K562 (cell line): ENCODE results near the gene AMFR. TPM values are rescaled to one million over a fixed set of nuclear protein-coding genes. Genes with fewer than 3 reads are reported as not detected.
A peak's percentile ranks its signal among the peaks of the same experiment; 100 is the strongest.

Experiments used
- ATAC-seq: fragments of 200-7000 bp; cut with Tn5 transposase; 3 replicates; pipeline ENCODE4 v1.9.1; 2020; ENCODE audit warnings: moderate library complexity
- BruUV-seq: library from RNA; stranded (reverse); fragments of 400-500 nt; replicated peaks from 2 replicates; lab custom pipeline; 2021; lab: Mats Ljungman, UMichigan
- CTCF ChIA-PET: fragments of 300-600 bp; formaldehyde crosslinking; extraction: SDS; loops from one replicate; lab custom pipeline; 2021; ENCODE audit warnings: low intra/inter-chr PET ratio; lab: Yijun Ruan, JAX
- POLR2A ChIA-PET: fragments of 300-600, 350-650 bp; sonication (Branson Sonifier 250); formaldehyde crosslinking; extraction: SDS; loops from one replicate; lab custom pipeline; 2021; ENCODE audit warnings: antibody characterized with exemption, inconsistent platforms; lab: Yijun Ruan, JAX
- DNase-seq, 4 experiments: peaks; one replicate each; pipeline versions ENCODE4 v3.0.0 to v3.0.0-alpha.2; 2011 to 2018; ENCODE audit warnings: low spot score in 3 of 4, mixed read lengths in 3 of 4; ENCODE audit errors: extremely low read depth in 1 of 4
- FAIRE-seq: peaks from 2 replicates; lab custom pipeline; 2011; peaks lifted over from hg19 to GRCh38; lab: Jason Lieb, UNC
- H2AFZ ChIP-seq: 2 replicates; pipeline ENCODE4 v1.6.0; 2011; ENCODE audit warnings: low read depth, low read length, control low read depth, inconsistent platforms
- H3K27ac ChIP-seq: fragments of 200-600 bp; 3 replicates; pipeline ENCODE4 v1.8.0; 2011; ENCODE audit warnings: low read depth, mild to moderate bottlenecking, control low read depth, inconsistent platforms, low read length, moderate library complexity, mixed read lengths; ENCODE audit errors: extremely low read depth
- H3K27me3 ChIP-seq, 2 experiments: fragments of 300-600 bp in 1 of 2; 2 replicates in 1 of 2; 3 replicates in 1 of 2; pipeline versions ENCODE4 v1.6.0 to v1.8.0; 2011; ENCODE audit warnings: inconsistent platforms in 2 of 2, low read length in 2 of 2, mild to moderate bottlenecking in 1 of 2, mixed read lengths in 1 of 2, moderate library complexity in 1 of 2; ENCODE audit not compliant: control insufficient read depth in 2 of 2, insufficient read depth in 2 of 2
- H3K36me3 ChIP-seq: fragments of 300-600 bp; 3 replicates; pipeline ENCODE4 v1.8.0; 2011; ENCODE audit warnings: mild to moderate bottlenecking, low read length, inconsistent platforms; ENCODE audit not compliant: control insufficient read depth, insufficient read depth
- H3K4me1 ChIP-seq, 2 experiments: fragments of 200-600 bp in 1 of 2; replicated peaks in 1 of 2; 2 replicates in 1 of 2; 3 replicates in 1 of 2; pipeline versions ENCODE4 v1.5.1 to v1.8.0; 2011; ENCODE audit warnings: inconsistent platforms in 2 of 2, low read length in 2 of 2, mild to moderate bottlenecking in 1 of 2, mixed read lengths in 1 of 2, moderate library complexity in 1 of 2; ENCODE audit not compliant: control insufficient read depth in 2 of 2, insufficient read depth in 2 of 2
- H3K4me2 ChIP-seq: 2 replicates; pipeline ENCODE4 v1.6.1; 2011; ENCODE audit warnings: low read length, control low read depth, inconsistent platforms, mixed read lengths; ENCODE audit not compliant: insufficient read depth
- H3K4me3 ChIP-seq: fragments of 200-600 bp; sonication (generic), shearing (Covaris generic); 2 replicates; pipeline ENCODE4 v1.5.1; 2016; ENCODE audit warnings: control low read depth, inconsistent platforms
- H3K79me2 ChIP-seq: fragments of 200-600 bp; 3 replicates; pipeline ENCODE4 v1.8.0; 2011; ENCODE audit warnings: low read length, inconsistent platforms; ENCODE audit not compliant: control insufficient read depth, insufficient read depth
- H3K9ac ChIP-seq, 2 experiments: 2 replicates each; pipeline versions ENCODE4 v1.6.0 to v1.6.1; 2011; ENCODE audit warnings: low read depth in 2 of 2, low read length in 2 of 2, control low read depth in 1 of 2, inconsistent platforms in 1 of 2, mild to moderate bottlenecking in 1 of 2, mixed read lengths in 1 of 2; ENCODE audit not compliant: insufficient read depth in 1 of 2
- H3K9me1 ChIP-seq: one replicate; pipeline ENCODE4 v1.6.0; 2011; ENCODE audit warnings: inconsistent platforms, mild to moderate bottlenecking, low read length, moderate library complexity; ENCODE audit not compliant: control insufficient read depth, insufficient read depth
- H3K9me3 ChIP-seq: replicated peaks from 2 replicates; pipeline ENCODE4 v1.5.1; 2011; ENCODE audit warnings: low read depth, low read length, inconsistent platforms; ENCODE audit not compliant: control insufficient read depth, insufficient read depth
- H4K20me1 ChIP-seq: replicated peaks from 2 replicates; pipeline ENCODE4 v1.6.1; 2011; ENCODE audit warnings: low read length, inconsistent platforms, mixed read lengths; ENCODE audit not compliant: control insufficient read depth, insufficient read depth
- ESRRA ChIP-seq: fragments of 450-650 bp; IDR thresholded peaks from 2 replicates; pipeline ENCODE4 v1.6.1; 2014; ENCODE audit warnings: low read depth, mild to moderate bottlenecking, moderate library complexity, borderline replicate concordance
- FOXJ2 ChIP-seq: fragments of 200-800 bp; sonication (Bioruptor generic); IDR thresholded peaks from 2 replicates; pipeline ENCODE4 v1.6.1; 2016; ENCODE audit warnings: missing genetic modification characterization, missing compliant biosample characterization
- GTF2E2 ChIP-seq: fragments of 200-800 bp; sonication (Bioruptor generic); IDR thresholded peaks from 2 replicates; pipeline ENCODE4 v1.6.1; 2016; ENCODE audit warnings: missing genetic modification characterization, missing compliant biosample characterization
- MEIS2 ChIP-seq: fragments of 450-650 bp; IDR thresholded peaks from 2 replicates; pipeline ENCODE4 v1.6.1; 2014; ENCODE audit warnings: mild to moderate bottlenecking; ENCODE audit not compliant: partially characterized antibody
- POLR2AphosphoS2 ChIP-seq: IDR thresholded peaks from 2 replicates; pipeline ENCODE4 v1.6.1; 2012; ENCODE audit warnings: low read length, improper control_type of control experiment
- POLR2G ChIP-seq: fragments of 200-400 bp; formaldehyde crosslinking; IDR thresholded peaks from 2 replicates; pipeline ENCODE4 v1.6.1; 2017; ENCODE audit warnings: low read depth, mild to moderate bottlenecking, antibody characterized with exemption, low read length, moderate library complexity
- SIN3A ChIP-seq, 2 experiments: fragments of 150-350 bp in 1 of 2; IDR thresholded peaks; 2 replicates each; pipeline ENCODE4 v1.6.1; 2011 to 2016; ENCODE audit warnings: borderline replicate concordance in 2 of 2, low read depth in 2 of 2, low read length in 2 of 2, mild to moderate bottlenecking in 2 of 2, moderate library complexity in 2 of 2; ENCODE audit not compliant: control insufficient read depth in 1 of 2
- SMARCA5 ChIP-seq: fragments of 450-650 bp; IDR thresholded peaks from 2 replicates; pipeline ENCODE4 v1.6.1; 2016
- XRCC5 ChIP-seq: fragments of 200-400 bp; formaldehyde crosslinking; IDR thresholded peaks from 2 replicates; pipeline ENCODE4 v1.6.1; 2017; ENCODE audit warnings: low read depth, mild to moderate bottlenecking, low read length
- ZFX ChIP-seq: sonication (generic); formaldehyde crosslinking; IDR thresholded peaks from 2 replicates; pipeline ENCODE4 v1.8.0; 2022; ENCODE audit warnings: mild to moderate bottlenecking, missing genetic modification reagents, moderate library complexity
- ZNF584 ChIP-seq: fragments of 200-800 bp; sonication (Bioruptor generic); IDR thresholded peaks from 2 replicates; pipeline ENCODE4 v1.6.1; 2016; ENCODE audit warnings: low read depth, mild to moderate bottlenecking, missing genetic modification characterization, missing compliant biosample characterization
- ZNF77 ChIP-seq: fragments of 250-450 bp; sonication (Bioruptor Pico); IDR thresholded peaks from 2 replicates; pipeline ENCODE4 v1.5.0; 2020
- ZSCAN32 ChIP-seq: fragments of 450-650 bp; formaldehyde crosslinking; IDR thresholded peaks from 2 replicates; pipeline ENCODE4 v1.4.0; 2020; ENCODE audit warnings: mild to moderate bottlenecking, moderate library complexity
- WGBS: fragments of 100-300 bp; shearing (Covaris generic); methylation state at CpG from one replicate; pipeline ENCODE4 v1.1.6; 2016; ENCODE audit warnings: low coverage, mixed read lengths; ENCODE audit not compliant: insufficient coverage; ENCODE audit errors: missing lambda C conversion rate; 5-methylcytosine and 5-hydroxymethylcytosine counted together
- in situ Hi-C: fragments of 300-500 bp; cut with MboI; formaldehyde crosslinking; loops from 4 replicates; pipeline ENCODE4 v1.15.0; 2018; ENCODE audit warnings: inconsistent platforms, mixed read lengths
- intact Hi-C: fragments of 100-400 bp; cut with micrococcal nuclease; formaldehyde crosslinking; loops from 2 replicates; pipeline ENCODE4 v1.14.2; 2022
- polyA plus RNA-seq, 8 experiments: library from polyadenylated mRNA; depleted of rRNA in 4 of 8; stranded (reverse) in 5 of 8; unstranded in 3 of 8; fragments of >200 nt; fragmentation: Nextera tagmentation in 2 of 8; fragmentation: Illumina TruSeq in 1 of 8; extraction: Ambion mirVana in 2 of 8; extraction: Trizol in 1 of 8; gene quantifications; 2 replicates each; pipeline versions ENCODE4 v1.2.1 to v1.2.3, GENCODE V29; 2011 to 2014; ENCODE audit warnings: inconsistent platforms in 1 of 8, missing spikeins in 1 of 8
- total RNA-seq, 7 experiments: library from RNA; depleted of rRNA in 6 of 7; stranded (reverse); fragments of >200 nt in 6 of 7; fragmentation: Illumina TruSeq in 2 of 7; extraction: Trizol in 2 of 7; gene quantifications; 2 replicates each; pipeline versions ENCODE4 v1.2.1 to v1.2.3, GENCODE V29; 2011 to 2021; ENCODE audit warnings: low replicate concordance in 1 of 7
- TF ChIP-seq, protein P1 (sequence below): sonication (generic); formaldehyde crosslinking; IDR thresholded peaks from 2 replicates; pipeline ENCODE4 v1.4.0; 2020; ENCODE audit warnings: mild to moderate bottlenecking, missing genetic modification reagents
- TF ChIP-seq, protein P2 (sequence below): fragments of 450-650 bp; IDR thresholded peaks from 2 replicates; pipeline ENCODE4 v1.6.1; 2014; ENCODE audit warnings: low read depth, mild to moderate bottlenecking, moderate library complexity, borderline replicate concordance
- TF ChIP-seq, protein P3 (sequence below): fragments of 450-650 bp; conservative IDR thresholded peaks from 2 replicates; pipeline ENCODE4 v1.6.1; 2016; ENCODE audit warnings: missing genetic modification characterization, low read depth, mild to moderate bottlenecking, control low read depth, missing compliant biosample characterization

AMFR gene
- total and polyA plus RNA-seq, 9 of the 15 experiments (the other 6 are each of a cell fraction or from before 2014, with no cell fraction given): 15.6 to 113 (median 58.4) TPM

DNA sequence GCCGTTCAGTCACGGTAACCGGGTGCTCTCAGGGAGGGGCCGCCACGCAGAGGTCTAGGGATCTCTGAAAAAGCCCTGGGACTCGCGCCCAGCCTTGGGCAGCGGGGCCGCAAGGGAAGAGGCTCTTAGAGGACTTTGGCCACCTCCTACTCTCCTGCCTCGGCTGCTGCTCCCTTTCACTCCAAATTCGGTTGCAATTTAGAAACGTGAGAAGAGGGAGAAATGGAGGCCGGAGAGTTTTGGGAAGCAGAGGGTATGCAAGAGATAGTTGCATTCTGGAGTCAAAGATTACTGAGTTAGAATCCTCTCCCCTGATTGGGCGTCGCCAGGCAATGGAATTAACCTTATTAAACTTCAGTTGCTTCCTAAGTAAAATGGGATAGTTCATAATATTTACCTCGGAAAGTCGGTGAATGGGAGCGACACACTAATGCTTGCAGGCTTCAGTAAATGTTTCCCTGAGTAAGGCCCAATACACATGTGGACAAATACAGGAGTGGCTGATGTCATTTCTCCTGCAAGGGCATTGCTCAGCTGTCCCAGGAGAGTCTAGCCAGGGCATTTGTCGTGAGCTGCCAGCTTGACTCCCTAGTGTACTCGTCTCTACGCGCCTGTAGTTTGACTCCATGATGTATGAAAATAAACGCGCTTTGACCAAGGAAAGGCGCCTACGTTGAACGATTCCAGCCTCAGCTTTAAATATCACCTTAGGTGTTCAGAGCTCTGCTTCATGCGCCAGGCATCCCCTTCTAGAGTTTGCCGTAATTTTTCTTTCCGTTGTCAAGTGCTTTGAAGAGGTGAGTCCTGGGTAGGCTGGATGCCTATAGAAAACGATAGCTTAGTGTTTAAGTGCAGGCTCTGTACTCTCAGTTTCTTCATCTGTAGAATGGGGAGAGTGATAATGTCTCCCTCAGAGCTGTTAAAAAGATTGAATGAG lies 26.7 kb upstream of the AMFR start:
- ATAC-seq (peak; percentile 73), FAIRE-seq (peak; percentile 29), DNase-seq (peak; percentile 23 to 71 (median 25))
- POLR2A ChIA-PET: interaction anchor here (0.6 to 2.9 kb wide), 15 partner anchors 8 to 255 kb away, joined by 3 to 17 read pairs (median 4); no protein-coding TSS in a partner anchor
- Histone ChIP-seq H2AFZ (peak overlapping the region; percentile 92), H3K4me1 (peaks cover 0 to 16% of the 10 kb centered on the region in 2 experiments; a peak in 4 of 5 replicates), H3K4me2 (peak overlapping the region; percentile 95), H3K9me3 (no peaks in the 10 kb centered on the region), H3K27ac (peak overlapping the region; percentile 83), H3K9ac (peak overlapping the region; percentile 93 to 94), H3K4me3 (peak overlapping the region; percentile 89), H3K79me2 (peaks cover 68% of the 10 kb centered on the region), H3K27me3 (no peaks in the 10 kb centered on the region), H3K36me3 (peaks cover 55% of the 10 kb centered on the region), H4K20me1 (peaks cover 18% of the 10 kb centered on the region), H3K9me1 (no peaks in the 10 kb centered on the region)
- in situ Hi-C loops (no loop called here), intact Hi-C loops (no loop called here)
- CTCF ChIA-PET: no interaction called here
- WGBS: 3% methylated on average over 29 of the region's 31 CpGs
- BruUV-seq: TSS peak; percentile 63
- TF ChIP-seq, protein P1, sequence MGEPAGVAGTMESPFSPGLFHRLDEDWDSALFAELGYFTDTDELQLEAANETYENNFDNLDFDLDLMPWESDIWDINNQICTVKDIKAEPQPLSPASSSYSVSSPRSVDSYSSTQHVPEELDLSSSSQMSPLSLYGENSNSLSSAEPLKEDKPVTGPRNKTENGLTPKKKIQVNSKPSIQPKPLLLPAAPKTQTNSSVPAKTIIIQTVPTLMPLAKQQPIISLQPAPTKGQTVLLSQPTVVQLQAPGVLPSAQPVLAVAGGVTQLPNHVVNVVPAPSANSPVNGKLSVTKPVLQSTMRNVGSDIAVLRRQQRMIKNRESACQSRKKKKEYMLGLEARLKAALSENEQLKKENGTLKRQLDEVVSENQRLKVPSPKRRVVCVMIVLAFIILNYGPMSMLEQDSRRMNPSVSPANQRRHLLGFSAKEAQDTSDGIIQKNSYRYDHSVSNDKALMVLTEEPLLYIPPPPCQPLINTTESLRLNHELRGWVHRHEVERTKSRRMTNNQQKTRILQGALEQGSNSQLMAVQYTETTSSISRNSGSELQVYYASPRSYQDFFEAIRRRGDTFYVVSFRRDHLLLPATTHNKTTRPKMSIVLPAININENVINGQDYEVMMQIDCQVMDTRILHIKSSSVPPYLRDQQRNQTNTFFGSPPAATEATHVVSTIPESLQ: no peak
- TF ChIP-seq ZFX (CRISPR knock-in tag): peak; percentile 53; the same call in 1 of the 2 replicates
- no peak for TF ChIP-seq MEIS2
- 0 out of 4 replicates have a peak, but pooled peaks of 1 of the 2 experiments have one; percentile 27 for TF ChIP-seq SIN3A (IDR thresholded peaks at IDR 0.05; ENCODE audit: borderline replicate concordance in 2 of 2, control insufficient read depth in 1 of 2, low read depth in 2 of 2, low read length in 2 of 2)
- TF ChIP-seq SMARCA5: peak; percentile 81; the same call in 1 of the 2 replicates
- TF ChIP-seq, protein P2, sequence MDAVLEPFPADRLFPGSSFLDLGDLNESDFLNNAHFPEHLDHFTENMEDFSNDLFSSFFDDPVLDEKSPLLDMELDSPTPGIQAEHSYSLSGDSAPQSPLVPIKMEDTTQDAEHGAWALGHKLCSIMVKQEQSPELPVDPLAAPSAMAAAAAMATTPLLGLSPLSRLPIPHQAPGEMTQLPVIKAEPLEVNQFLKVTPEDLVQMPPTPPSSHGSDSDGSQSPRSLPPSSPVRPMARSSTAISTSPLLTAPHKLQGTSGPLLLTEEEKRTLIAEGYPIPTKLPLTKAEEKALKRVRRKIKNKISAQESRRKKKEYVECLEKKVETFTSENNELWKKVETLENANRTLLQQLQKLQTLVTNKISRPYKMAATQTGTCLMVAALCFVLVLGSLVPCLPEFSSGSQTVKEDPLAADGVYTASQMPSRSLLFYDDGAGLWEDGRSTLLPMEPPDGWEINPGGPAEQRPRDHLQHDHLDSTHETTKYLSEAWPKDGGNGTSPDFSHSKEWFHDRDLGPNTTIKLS: 0 out of 2 replicates have a peak, but pooled peaks have one; percentile 56
- TF ChIP-seq GTF2E2 (tag): no peak
- TF ChIP-seq POLR2AphosphoS2: no peak
- TF ChIP-seq ESRRA: peak; percentile 16; the same call in 1 of the 2 replicates
- no peak for TF ChIP-seq ZNF77 (CRISPR knock-in tag)
- TF ChIP-seq FOXJ2: no peak
- TF ChIP-seq, protein P3, sequence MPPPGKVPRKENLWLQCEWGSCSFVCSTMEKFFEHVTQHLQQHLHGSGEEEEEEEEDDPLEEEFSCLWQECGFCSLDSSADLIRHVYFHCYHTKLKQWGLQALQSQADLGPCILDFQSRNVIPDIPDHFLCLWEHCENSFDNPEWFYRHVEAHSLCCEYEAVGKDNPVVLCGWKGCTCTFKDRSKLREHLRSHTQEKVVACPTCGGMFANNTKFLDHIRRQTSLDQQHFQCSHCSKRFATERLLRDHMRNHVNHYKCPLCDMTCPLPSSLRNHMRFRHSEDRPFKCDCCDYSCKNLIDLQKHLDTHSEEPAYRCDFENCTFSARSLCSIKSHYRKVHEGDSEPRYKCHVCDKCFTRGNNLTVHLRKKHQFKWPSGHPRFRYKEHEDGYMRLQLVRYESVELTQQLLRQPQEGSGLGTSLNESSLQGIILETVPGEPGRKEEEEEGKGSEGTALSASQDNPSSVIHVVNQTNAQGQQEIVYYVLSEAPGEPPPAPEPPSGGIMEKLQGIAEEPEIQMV (tag): no peak
- no peak for TF ChIP-seq ZSCAN32 (CRISPR knock-in tag)
- TF ChIP-seq XRCC5: no peak
- no peak for TF ChIP-seq POLR2G
- no peak for TF ChIP-seq ZNF584 (CRISPR knock-in tag)
